GM12873 (cell line): ENCODE data around the gene KRT35.

Experiments used
- TF ChIP-seq, protein P1 (sequence below): IDR thresholded peaks from 2 replicates; pipeline ENCODE4 v1.5.1; 2012; ENCODE audit warnings: low read depth, mild to moderate bottlenecking, moderate library complexity, low read length, control low read depth; ENCODE audit not compliant: insufficient read depth; ENCODE audit errors: missing control alignments

Gene KRT35

DNA sequence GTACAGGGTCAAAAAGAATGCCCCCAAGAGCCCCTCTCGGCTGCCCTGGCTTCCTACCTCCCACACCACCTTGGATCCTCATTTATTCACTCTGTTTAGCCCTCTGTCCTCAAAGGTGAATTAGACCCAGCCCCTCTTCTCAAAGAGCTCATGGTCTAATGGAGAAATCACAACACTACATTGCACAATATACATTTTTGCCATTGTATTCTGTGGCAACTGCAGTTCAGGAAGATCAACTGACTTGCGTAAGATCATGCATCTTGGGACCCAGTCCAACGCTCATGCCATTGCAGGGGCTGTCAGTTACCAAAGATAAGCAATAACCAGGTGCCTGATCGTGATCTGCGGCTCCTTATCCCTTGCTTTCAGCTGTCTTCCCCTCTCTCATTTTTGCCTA is 41.6 kb downstream of the KRT35 start:
- TF ChIP-seq, protein P1, sequence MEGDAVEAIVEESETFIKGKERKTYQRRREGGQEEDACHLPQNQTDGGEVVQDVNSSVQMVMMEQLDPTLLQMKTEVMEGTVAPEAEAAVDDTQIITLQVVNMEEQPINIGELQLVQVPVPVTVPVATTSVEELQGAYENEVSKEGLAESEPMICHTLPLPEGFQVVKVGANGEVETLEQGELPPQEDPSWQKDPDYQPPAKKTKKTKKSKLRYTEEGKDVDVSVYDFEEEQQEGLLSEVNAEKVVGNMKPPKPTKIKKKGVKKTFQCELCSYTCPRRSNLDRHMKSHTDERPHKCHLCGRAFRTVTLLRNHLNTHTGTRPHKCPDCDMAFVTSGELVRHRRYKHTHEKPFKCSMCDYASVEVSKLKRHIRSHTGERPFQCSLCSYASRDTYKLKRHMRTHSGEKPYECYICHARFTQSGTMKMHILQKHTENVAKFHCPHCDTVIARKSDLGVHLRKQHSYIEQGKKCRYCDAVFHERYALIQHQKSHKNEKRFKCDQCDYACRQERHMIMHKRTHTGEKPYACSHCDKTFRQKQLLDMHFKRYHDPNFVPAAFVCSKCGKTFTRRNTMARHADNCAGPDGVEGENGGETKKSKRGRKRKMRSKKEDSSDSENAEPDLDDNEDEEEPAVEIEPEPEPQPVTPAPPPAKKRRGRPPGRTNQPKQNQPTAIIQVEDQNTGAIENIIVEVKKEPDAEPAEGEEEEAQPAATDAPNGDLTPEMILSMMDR = no peak

DNA sequence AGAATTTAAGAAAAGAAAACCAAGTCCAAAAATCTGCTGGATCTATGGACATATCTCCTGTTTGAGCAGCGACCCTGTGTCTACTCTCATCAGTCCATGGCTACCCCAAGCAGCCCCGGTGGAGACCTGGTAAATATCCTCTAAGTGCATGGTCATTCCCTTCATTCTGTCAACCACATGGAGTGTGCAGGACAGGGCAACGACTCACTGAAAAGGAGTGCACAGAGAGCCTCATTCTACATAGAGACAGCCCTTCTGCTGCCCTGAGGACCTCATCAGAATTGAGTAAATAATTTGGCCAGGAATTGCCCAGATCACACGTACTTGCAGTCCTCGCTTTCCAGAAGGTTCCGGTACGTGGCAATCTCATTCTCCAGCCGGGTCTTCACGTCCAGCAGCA is 43.2 kb downstream of the KRT35 start:
- TF ChIP-seq, protein P1 = no peak

DNA sequence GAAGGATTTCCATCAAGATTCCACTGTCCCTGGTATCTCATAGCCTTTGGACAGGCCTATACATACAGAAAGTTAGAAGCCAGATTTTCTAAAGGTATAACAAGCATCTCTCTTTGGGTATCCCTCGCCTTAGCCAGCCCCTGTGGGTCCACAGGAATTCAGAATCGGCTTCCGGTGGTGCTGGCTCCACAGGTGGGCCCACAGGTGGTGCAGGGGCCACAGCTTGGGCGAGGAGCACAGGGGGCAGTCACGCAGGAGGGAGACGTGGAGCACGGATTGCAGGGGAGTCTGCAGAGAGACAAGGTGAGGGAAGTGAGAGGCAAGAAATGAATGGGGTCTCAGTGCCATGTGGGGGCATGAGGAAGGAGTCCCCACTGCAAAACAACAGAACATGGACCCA is 43.7 kb downstream of the KRT35 start:
- TF ChIP-seq, protein P1 = no peak

DNA sequence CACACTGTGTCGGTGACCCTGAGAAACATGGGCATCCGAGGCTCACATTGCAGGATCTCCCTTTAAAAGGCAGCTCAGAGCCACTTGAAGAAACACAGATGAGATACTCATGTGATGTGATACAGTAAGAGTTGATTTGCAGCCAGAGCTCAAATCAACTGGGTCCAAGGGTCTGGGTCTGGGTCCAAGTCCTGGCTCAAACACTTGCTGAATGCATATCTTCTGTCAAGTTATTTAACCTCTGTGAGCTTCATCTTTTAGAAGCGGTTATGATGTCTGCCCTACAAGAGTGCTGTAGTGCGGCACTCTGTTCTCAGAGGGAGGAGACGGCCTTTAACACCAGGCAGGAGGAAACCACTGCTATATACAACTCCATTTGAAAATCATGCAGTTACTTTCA is 46.5 kb downstream of the KRT35 start:
- TF ChIP-seq, protein P1 = no peak

DNA sequence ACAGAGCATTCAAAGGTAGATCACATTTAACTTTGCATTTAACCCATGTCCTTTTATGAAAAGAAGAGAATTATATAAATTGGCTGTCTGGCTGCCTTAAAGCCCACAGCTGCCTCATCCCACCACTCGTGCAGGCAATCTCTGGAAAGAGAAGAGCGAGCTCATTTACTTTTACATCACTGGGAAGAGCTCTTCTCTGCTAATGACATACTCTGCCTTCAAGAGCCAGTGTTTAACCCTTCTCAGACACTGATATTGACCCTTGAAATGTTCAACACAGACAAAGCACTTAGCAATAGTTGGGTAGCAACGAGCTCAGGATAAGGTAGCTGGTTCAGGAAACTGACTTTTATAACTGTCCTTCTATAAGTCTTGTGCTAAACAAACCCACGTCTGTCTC is 46.9 kb downstream of the KRT35 start:
- TF ChIP-seq, protein P1 = no peak

DNA sequence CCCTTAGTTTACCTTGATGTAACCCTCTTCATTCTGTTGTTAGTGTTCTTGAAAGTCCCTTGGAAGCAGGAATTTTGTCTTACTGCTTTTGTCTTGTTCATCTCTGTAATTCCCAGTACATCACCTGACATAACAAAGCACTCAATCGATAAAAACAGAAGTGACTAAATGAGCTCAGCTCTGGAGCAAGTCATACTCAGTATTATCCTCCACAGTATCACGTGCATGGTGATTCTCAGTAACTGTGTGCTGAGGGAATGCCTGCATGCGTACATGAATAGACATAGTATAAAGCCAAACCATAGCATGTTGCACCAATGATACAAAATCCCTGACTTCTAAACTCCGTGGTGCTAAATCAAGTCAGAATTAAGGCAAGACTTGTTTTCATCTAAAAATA is 47.4 kb downstream of the KRT35 start:
- TF ChIP-seq, protein P1 = no peak

DNA sequence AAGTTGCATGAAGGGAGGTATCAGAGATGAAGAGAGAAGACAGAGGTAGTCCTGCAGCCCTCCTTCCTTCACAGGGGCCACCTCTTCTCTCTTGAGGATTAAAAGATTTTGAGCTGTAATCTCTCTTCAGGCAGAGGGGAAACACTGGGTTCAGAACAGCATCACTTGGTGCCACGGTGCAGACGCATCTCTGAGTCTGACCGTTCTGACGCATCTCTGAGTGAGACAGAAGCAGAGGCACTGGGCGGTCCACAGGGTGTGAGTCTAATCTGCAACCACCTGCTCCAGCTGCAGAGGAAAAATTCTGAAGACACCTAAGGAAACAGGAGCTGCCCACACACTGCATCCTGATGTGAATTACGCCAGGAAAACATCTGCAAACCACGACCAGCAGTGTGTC is 51.3 kb downstream of the KRT35 start:
- TF ChIP-seq, protein P1 = no peak
